Lower leg skin (tissue), 4 donors: ENCODE data around the gene IKBKE. TPM values are rescaled to one million over a fixed set of nuclear protein-coding genes. Genes with fewer than 3 reads are reported as not detected.

Experiments
- DNase-seq, 2 donors: peaks; one replicate each; pipeline ENCODE4 v3.0.0-alpha.2; 2019; ENCODE audit warnings: low spot score in 2 of 2
- H3K4me3 ChIP-seq: fragments of 200-600 bp; sonication (generic); 2 replicates; pipeline ENCODE4 v1.5.1; 2017; ENCODE audit warnings: mild to moderate bottlenecking, low read depth; ENCODE audit not compliant: poor library complexity, severe bottlenecking
- POLR2A ChIP-seq, 2 donors: fragments of 450-650 bp; IDR thresholded peaks; one replicate each; pipeline ENCODE4 v1.6.1; 2016 to 2017; ENCODE audit warnings: antibody characterized with exemption in 2 of 2, mild to moderate bottlenecking in 1 of 2, moderate library complexity in 1 of 2
- WGBS, 2 donors: methylation state at CpG; one replicate each; pipeline ENCODE4 v1.1.5; 2018; 5-methylcytosine and 5-hydroxymethylcytosine counted together
- intact Hi-C: fragments of 100-400 bp; cut with DNase I; formaldehyde crosslinking; loops from one replicate; pipeline ENCODE4 v1.15.0; 2023; ENCODE audit warnings: low total_unique reads
- total RNA-seq, 4 donors: library from RNA; depleted of rRNA; stranded (reverse); fragments of >200 nt; gene quantifications; one replicate each; pipeline ENCODE4 v1.1.0, GENCODE V29; 2016
- TF ChIP-seq, protein P1 (sequence below), 3 donors: fragments of 450-650 bp; IDR thresholded peaks; one replicate each; pipeline ENCODE4 v1.5.1; 2016; ENCODE audit warnings: antibody characterized with exemption in 3 of 3, mild to moderate bottlenecking in 3 of 3, moderate library complexity in 2 of 3

The IKBKE gene
- total RNA-seq, 4 donors from 2014 or later: 6.1 to 21.4 (median 12.2) TPM

DNA sequence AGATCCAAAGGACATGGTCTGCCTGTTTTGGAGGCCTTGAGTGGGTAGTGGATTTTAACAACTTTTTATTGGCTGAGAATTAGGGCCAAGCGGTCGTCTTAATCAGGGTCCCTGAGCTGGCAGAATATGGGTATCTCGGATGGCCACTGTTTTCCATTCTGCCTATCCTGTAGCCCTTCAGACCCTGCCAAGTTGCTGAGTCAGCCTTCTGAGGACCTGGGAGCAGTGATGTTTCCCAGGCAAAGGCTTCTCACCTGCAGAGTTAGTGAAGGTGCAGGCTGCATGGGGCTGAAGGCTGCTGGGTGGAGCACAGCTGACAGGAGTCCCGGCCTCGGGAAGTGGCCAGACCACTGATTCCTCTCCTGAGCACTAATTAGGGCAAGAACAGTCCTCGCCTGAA, 48.5 kb downstream of the IKBKE start:
- TF ChIP-seq, protein P1, sequence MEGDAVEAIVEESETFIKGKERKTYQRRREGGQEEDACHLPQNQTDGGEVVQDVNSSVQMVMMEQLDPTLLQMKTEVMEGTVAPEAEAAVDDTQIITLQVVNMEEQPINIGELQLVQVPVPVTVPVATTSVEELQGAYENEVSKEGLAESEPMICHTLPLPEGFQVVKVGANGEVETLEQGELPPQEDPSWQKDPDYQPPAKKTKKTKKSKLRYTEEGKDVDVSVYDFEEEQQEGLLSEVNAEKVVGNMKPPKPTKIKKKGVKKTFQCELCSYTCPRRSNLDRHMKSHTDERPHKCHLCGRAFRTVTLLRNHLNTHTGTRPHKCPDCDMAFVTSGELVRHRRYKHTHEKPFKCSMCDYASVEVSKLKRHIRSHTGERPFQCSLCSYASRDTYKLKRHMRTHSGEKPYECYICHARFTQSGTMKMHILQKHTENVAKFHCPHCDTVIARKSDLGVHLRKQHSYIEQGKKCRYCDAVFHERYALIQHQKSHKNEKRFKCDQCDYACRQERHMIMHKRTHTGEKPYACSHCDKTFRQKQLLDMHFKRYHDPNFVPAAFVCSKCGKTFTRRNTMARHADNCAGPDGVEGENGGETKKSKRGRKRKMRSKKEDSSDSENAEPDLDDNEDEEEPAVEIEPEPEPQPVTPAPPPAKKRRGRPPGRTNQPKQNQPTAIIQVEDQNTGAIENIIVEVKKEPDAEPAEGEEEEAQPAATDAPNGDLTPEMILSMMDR (IDR thresholded peaks at IDR 0.05): no peak
- no peak for TF ChIP-seq POLR2A (IDR thresholded peaks at IDR 0.05)
- intact Hi-C loops: no loop called here
- DNase-seq: no peak
- 81 to 86% methylated on average over 6 of the region's 6 CpGs for WGBS, 2 donors
- H3K4me3 ChIP-seq: no peak overlapping the region

GRCh38 chr1:206521127-206521526, 50.9 kb downstream of the IKBKE start:
- no peak overlapping the region for H3K4me3 ChIP-seq
- intact Hi-C loops: no loop called here
- no peak for DNase-seq
- WGBS, 2 donors: 61 to 71% methylated on average over 5 of the region's 5 CpGs
- TF ChIP-seq POLR2A (IDR thresholded peaks at IDR 0.05): no peak
- TF ChIP-seq, protein P1 (IDR thresholded peaks at IDR 0.05): no peak

DNA sequence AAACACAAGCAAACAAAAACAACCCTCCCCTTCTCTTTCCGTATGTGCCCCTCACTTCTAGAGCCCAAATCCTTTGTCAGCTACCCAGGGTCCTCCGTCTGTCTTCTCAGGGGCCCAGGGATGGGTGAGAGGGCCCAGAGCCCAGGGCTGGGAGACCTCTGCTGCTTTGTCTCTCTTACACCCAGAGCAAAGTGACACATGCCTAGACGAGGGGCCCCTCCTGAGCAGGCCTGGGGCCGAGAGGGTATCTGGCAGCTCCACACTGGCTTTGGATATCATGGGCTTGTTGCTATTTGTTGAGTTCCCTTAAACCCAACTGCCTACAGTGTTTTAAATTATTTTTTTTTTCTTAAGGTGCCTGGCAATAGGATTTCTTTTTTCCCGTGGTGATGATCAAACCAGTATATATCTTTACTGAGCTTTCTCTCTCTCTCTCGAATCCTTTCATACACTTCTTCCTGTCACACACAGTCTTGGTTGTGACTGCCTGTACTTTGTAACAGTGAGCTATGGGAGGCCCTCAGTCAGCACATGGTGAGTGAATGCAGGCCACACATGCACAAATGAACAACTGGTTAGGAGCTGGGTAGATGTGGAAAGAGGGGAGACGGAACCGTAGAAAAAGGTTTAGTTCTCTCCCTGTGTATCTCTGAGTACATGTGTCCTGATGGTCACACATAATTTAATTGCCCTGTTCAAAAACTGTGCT, 51.6 kb downstream of the IKBKE start:
- TF ChIP-seq, protein P1 (IDR thresholded peaks at IDR 0.05): no peak
- TF ChIP-seq POLR2A (IDR thresholded peaks at IDR 0.05): no peak
- WGBS, 2 donors: 57 to 64% methylated on average over 8 of the region's 8 CpGs
- no peak for DNase-seq
- intact Hi-C loops: no loop called here
- no peak overlapping the region for H3K4me3 ChIP-seq

GRCh38 chr1:206524739-206525364, 54.6 kb downstream of the IKBKE start:
- no peak overlapping the region for H3K4me3 ChIP-seq
- DNase-seq: no peak
- no peak for TF ChIP-seq POLR2A (IDR thresholded peaks at IDR 0.05)
- TF ChIP-seq, protein P1 (IDR thresholded peaks at IDR 0.05): no peak
- intact Hi-C loops: no loop called here
- WGBS, 2 donors: 40 to 48% methylated on average over 5 of the region's 5 CpGs

- intact Hi-C loops: no loop called here
- 50 to 62% methylated on average over 6 of the region's 6 CpGs for WGBS, 2 donors
- TF ChIP-seq, protein P1 (IDR thresholded peaks at IDR 0.05): no peak
- no peak for TF ChIP-seq POLR2A (IDR thresholded peaks at IDR 0.05)
- DNase-seq: no peak
- no peak overlapping the region for H3K4me3 ChIP-seq
Observed at GRCh38 chr1:206526064-206526911, 56.0 kb downstream of the IKBKE start.
